Measurements from ENCODE around the gene GRAMD1B. TPM values are rescaled to one million over a fixed set of nuclear protein-coding genes. Genes with fewer than 3 reads are reported as not detected.

GRAMD1B gene
- total and polyA plus RNA-seq, 4 donors: 0.29 to 2.6 (median 1.3) TPM

DNA sequence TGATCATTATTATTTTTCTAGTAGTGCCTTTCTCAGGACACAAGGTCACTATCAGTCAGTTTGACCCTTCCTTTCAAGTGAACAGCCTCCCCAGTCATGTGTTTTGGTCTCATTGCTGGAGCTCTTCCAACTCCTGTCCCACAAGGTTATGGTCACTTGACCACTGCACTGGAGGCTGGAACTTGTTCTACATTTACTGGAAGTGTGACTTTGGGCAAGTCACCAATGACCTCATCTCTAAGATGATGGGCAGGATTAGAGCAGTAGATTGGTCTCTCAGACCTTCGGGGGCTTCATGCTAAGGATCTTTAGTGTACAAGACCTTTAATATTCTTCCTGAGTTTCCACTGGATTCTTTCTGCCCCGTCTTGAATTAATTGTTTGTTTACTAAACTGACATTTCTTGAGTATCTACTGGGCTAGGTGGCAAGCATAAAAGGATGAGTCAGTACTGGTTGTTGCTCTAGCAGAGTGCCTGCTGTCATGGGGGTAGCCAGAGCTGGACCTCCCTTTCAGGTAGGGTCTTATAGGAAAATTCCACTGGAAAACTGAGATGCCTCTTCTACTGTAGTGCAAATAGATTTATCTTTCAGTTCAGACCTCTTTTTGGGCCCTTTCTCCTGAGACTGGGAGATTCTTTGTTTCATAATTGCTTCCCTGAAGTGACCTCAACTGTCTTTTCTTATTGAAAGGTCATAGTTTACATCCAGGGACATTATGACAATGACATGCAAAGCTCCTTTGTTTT lies 106.8 kb downstream of the GRAMD1B start:
- Histone ChIP-seq H3K27ac (ENCODE audit: low read depth in 1 of 2, low read length in 2 of 2) (no peak overlapping the region), H3K4me1 (ENCODE audit: control insufficient read depth in 4 of 4, insufficient read depth in 4 of 4, low read length in 3 of 4) (no peaks in the 10 kb centered on the region)
- 73% methylated on average over 2 of the region's 2 CpGs for WGBS

More for the DNA sequence above, 106.8 kb downstream of the GRAMD1B start:
- TF ChIP-seq FOXA2 (IDR thresholded peaks at IDR 0.05) (no peak), RAD21 (IDR thresholded peaks at IDR 0.05) (no peak), RXRA (IDR thresholded peaks at IDR 0.05) (no peak), TAF1 (conservative IDR thresholded peaks at IDR 0.05) (no peak), YY1 (IDR thresholded peaks at IDR 0.05) (no peak), JUND (IDR thresholded peaks at IDR 0.05) (no peak), SP1 (IDR thresholded peaks at IDR 0.05) (no peak), FOXA1 (IDR thresholded peaks at IDR 0.05) (no peak), HNF4A (conservative IDR thresholded peaks at IDR 0.05) (no peak), HNF4G (IDR thresholded peaks at IDR 0.05) (no peak), EGR1 (IDR thresholded peaks at IDR 0.05; ENCODE audit: low read depth in 2 of 2) (no peak), REST (IDR thresholded peaks at IDR 0.05) (no peak), GABPA (IDR thresholded peaks at IDR 0.05 in 1 of 2, conservative IDR thresholded peaks at IDR 0.05 in 1 of 2) (no peak), NR2F2 (IDR thresholded peaks at IDR 0.05) (no peak)
- TF ChIP-seq, protein P1, sequence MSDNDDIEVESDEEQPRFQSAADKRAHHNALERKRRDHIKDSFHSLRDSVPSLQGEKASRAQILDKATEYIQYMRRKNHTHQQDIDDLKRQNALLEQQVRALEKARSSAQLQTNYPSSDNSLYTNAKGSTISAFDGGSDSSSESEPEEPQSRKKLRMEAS (IDR thresholded peaks at IDR 0.05): no peak
- TF ChIP-seq, protein P2, sequence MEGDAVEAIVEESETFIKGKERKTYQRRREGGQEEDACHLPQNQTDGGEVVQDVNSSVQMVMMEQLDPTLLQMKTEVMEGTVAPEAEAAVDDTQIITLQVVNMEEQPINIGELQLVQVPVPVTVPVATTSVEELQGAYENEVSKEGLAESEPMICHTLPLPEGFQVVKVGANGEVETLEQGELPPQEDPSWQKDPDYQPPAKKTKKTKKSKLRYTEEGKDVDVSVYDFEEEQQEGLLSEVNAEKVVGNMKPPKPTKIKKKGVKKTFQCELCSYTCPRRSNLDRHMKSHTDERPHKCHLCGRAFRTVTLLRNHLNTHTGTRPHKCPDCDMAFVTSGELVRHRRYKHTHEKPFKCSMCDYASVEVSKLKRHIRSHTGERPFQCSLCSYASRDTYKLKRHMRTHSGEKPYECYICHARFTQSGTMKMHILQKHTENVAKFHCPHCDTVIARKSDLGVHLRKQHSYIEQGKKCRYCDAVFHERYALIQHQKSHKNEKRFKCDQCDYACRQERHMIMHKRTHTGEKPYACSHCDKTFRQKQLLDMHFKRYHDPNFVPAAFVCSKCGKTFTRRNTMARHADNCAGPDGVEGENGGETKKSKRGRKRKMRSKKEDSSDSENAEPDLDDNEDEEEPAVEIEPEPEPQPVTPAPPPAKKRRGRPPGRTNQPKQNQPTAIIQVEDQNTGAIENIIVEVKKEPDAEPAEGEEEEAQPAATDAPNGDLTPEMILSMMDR (IDR thresholded peaks at IDR 0.05; ENCODE audit: low read depth, low read length, missing input control): no peak
- TF ChIP-seq, protein P3, sequence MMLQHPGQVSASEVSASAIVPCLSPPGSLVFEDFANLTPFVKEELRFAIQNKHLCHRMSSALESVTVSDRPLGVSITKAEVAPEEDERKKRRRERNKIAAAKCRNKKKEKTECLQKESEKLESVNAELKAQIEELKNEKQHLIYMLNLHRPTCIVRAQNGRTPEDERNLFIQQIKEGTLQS (IDR thresholded peaks at IDR 0.05): no peak
- TF ChIP-seq, protein P4, sequence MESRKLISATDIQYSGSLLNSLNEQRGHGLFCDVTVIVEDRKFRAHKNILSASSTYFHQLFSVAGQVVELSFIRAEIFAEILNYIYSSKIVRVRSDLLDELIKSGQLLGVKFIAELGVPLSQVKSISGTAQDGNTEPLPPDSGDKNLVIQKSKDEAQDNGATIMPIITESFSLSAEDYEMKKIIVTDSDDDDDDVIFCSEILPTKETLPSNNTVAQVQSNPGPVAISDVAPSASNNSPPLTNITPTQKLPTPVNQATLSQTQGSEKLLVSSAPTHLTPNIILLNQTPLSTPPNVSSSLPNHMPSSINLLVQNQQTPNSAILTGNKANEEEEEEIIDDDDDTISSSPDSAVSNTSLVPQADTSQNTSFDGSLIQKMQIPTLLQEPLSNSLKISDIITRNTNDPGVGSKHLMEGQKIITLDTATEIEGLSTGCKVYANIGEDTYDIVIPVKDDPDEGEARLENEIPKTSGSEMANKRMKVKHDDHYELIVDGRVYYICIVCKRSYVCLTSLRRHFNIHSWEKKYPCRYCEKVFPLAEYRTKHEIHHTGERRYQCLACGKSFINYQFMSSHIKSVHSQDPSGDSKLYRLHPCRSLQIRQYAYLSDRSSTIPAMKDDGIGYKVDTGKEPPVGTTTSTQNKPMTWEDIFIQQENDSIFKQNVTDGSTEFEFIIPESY (IDR thresholded peaks at IDR 0.05): no peak
- H3K9ac ChIP-seq (ENCODE audit: low read depth in 1 of 2, low read length in 2 of 2): no peak overlapping the region
- H3K9me3 ChIP-seq (ENCODE audit: control insufficient read depth in 4 of 4, low read length in 3 of 4): no peaks in the 10 kb centered on the region
- no peak for DNase-seq (ENCODE audit: low spot score)
- H3K36me3 ChIP-seq (ENCODE audit: control insufficient read depth in 4 of 4, insufficient read depth in 3 of 4, low read depth in 1 of 4, low read length in 3 of 4): no peaks in the 10 kb centered on the region
- H3K27me3 ChIP-seq (ENCODE audit: control insufficient read depth in 4 of 4, insufficient read depth in 4 of 4, low read length in 3 of 4): no peaks in the 10 kb centered on the region
- H3K4me3 ChIP-seq (ENCODE audit: low read depth in 1 of 3, low read length in 3 of 3): no peak overlapping the region

Measured in liver (tissue), 9 donors.